Coronary artery (tissue), 2 donors: Measurements from ENCODE around the gene HPN.
"Not testable (repeated sequence)": the region's sequence is repeated elsewhere in the genome, so short reads cannot be mapped to it uniquely, and the experiment has no call there.

Experiments used
- DNase-seq: peaks from one replicate; pipeline ENCODE4 v3.0.0-alpha.2; 2017; ENCODE audit warnings: low spot score
- H3K27ac ChIP-seq, 2 donors: fragments of 200-600 bp; sonication (generic); one replicate each; pipeline ENCODE4 v1.5.1; 2016 to 2019
- H3K4me3 ChIP-seq: fragments of 200-600 bp; sonication (generic); 2 replicates; pipeline ENCODE4 v1.5.1; 2016; ENCODE audit warnings: mild to moderate bottlenecking, moderate library complexity
- TF ChIP-seq, protein P1 (sequence below): fragments of 200-600 bp; sonication (generic); IDR thresholded peaks from one replicate; pipeline ENCODE4 v1.5.1; 2019; ENCODE audit warnings: antibody characterized with exemption

HPN gene

DNA sequence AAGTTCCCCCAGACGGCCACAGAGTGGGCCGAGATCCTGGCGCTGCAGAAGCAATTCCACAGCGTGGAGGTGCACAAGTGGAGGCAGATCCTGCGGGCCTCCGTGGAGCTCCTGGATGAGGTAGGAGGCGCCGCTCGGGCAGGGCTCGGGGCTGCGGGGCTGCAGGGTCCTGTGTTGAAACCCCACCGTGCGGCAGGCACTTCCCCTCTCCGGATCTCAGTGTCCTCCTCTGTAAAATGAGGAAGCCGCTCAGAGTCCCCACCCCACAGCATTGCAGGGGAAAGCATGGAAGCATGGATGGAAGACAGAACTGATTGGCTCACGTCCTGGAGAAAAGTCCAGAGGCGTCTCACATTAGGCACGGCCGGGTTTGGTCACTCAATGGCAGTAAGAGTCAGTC lies 18.1 kb upstream of the HPN start:
- Histone ChIP-seq H3K27ac (peak overlapping the region in 1 of 2 donors; percentile 9), H3K4me3 (no peak overlapping the region)
- TF ChIP-seq, protein P1, sequence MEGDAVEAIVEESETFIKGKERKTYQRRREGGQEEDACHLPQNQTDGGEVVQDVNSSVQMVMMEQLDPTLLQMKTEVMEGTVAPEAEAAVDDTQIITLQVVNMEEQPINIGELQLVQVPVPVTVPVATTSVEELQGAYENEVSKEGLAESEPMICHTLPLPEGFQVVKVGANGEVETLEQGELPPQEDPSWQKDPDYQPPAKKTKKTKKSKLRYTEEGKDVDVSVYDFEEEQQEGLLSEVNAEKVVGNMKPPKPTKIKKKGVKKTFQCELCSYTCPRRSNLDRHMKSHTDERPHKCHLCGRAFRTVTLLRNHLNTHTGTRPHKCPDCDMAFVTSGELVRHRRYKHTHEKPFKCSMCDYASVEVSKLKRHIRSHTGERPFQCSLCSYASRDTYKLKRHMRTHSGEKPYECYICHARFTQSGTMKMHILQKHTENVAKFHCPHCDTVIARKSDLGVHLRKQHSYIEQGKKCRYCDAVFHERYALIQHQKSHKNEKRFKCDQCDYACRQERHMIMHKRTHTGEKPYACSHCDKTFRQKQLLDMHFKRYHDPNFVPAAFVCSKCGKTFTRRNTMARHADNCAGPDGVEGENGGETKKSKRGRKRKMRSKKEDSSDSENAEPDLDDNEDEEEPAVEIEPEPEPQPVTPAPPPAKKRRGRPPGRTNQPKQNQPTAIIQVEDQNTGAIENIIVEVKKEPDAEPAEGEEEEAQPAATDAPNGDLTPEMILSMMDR: no peak
- DNase-seq: no peak

DNA sequence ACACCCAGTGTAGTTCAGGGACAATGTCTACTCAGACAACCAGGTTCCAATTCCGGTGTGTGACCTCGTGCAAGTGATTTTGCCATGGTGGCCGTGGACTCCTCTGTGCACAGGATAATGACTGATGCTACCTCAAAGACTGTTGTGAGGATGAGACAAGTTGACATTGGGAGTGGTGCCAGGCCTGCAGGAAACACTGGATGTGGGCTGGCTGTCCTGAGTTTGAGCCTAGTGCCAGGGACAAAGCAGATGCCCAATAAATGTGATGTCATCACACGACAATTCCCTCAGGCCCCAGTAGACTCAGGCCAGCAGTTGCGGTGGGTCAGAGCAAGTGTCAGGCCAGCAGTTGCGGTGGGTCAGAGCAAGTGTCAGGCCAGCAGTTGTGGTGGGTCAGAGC lies 17.4 kb upstream of the HPN start:
- no peak for DNase-seq
- H3K4me3 ChIP-seq: no peak overlapping the region
- H3K27ac ChIP-seq: peak overlapping the region in 1 of 2 donors; percentile 9
- TF ChIP-seq, protein P1: no peak

DNA sequence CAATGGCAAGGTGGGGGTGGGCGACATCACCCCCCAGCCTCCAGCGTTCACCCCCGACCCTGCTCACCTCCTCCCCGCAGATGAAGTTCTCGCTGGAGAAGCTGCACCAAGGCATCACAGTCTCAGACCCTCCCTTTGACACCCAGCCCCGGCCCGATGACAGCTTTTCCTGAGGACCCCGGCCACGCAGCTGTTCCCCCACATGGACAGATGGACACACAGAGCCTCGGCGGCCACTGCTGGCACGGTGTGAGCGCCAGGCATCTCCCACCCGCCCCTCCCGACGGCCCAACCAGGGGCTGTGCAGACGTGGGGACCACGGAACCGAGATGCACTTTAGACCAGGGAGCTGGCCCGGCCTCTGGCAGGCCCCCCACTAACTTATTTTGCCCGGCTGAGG lies 15.6 kb upstream of the HPN start:
- TF ChIP-seq, protein P1: no peak
- no peak for DNase-seq
- H3K4me3 ChIP-seq: no peak overlapping the region
- no peak overlapping the region for H3K27ac ChIP-seq

DNA sequence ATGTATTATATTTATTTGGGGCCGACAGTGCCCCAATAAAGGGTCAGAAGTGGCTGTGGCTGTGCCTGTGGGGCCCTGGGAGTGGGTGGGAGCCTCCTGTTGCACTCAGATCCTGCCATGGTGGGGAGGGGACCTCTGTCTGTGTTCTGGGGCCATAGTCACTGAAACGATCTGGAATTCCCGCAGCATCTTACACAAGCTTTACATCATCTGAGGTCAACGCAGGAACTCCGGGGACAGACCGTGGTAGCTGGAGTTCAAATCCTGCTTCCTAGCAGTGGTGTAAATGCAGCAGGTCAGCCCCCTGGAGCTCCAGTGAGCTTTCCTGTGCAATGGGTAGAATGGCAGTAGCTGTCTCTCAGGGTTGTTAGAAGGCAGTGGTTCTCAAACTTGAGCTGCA lies 15.1 kb upstream of the HPN start:
- Histone ChIP-seq H3K27ac (no peak overlapping the region), H3K4me3 (no peak overlapping the region)
- TF ChIP-seq, protein P1: no peak
- no peak for DNase-seq

DNA sequence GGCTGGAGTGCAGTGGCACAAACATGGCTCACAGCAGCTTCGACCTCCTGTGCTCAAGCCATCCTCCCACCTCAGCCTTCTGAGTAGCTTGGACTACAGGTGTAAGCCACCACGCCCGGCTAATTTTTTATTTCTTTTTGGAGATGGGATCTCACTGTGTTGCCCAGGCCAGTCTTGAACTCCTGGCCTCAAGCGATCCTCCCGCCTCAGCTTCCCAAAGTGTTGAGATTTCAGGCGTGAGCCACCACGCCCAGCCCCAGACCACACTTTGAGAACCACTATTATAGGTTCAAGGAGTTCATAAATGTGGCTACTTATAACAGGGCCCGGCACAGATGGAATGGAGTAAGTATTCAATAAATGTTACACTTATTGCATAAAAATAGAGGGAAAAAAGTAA lies 14.5 kb upstream of the HPN start:
- no peak for DNase-seq
- Histone ChIP-seq H3K27ac (no peak overlapping the region), H3K4me3 (no peak overlapping the region)
- TF ChIP-seq, protein P1: no peak

DNA sequence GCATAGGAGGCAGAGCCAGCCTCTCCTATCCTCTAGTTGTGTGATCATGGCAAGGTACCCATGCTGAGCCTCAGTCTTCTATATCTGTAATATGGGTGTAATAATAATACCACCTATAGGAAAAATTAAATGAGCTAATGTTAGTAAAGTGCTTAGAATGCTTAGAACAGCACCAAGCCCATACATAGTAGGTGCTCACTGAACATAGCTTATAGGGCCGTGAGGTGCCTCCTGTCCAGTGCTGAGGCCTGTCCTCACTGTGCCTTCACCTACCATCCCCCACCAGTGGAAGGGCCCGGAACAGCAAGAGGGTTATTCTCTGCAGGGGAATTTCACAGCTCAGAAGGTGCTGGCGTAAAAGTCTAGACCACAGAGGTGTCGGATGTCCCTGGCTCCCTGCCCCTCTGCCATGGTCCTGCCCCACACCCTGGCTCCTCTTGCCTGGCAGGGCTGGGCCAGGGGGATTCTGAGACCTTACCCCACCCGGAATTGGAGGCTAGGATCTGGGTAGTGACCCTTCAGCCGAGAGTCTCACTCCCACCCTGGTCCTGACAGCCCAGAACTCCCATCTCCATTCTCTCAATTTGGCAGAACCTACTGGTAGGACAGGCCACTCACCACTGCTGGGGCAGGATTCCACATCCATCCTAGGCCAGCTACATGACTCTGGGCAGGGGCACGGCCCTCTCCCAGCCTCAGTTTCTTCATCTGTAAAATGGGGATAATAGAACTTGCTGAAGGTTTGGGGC lies 13.5 kb upstream of the HPN start:
- no peak for DNase-seq
- TF ChIP-seq, protein P1: no peak
- Histone ChIP-seq H3K27ac (no peak overlapping the region), H3K4me3 (no peak overlapping the region)

DNA sequence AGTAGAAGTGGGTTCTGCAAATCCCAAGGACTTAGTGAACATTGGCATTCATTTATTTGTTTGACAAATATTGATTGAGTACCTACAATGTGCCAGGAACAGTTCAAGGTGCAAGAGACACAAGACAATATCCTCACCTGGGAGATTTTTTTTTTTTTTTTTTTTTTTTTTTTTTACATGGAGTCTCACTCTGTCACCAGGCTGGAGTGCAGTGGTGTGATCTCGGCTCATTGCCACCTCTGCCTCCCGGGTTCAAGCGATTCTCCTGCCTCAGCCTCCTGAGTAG lies 13.0 kb upstream of the HPN start:
- H3K27ac ChIP-seq, DNase-seq, H3K4me3 ChIP-seq: not testable (repeated sequence)

DNA sequence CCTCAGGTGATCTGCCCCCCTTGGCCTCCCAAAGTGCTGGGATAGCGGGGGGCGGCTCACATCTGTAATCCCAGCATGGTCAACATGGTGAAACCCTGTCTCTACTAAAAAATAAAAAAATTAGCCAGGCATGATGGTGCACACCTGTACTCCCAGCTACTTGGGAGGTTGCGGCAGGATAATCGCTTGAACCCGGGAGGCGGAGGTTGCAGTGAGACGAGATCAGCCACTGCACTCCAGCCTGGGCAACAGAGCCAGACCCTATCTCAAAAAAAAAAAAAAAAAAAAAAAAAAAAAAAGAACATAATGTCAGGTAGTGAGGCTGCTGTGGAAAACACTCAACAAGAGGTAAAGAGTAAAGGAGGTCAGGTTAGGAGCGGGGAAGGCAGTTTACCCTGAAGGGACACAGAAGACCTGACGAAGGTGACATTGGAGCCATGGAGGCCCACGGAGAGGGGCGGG lies 12.2 kb upstream of the HPN start:
- DNase-seq, H3K4me3 ChIP-seq: not testable (repeated sequence)
- peak overlapping the region in 1 of 2 donors; percentile 80 for H3K27ac ChIP-seq
